SK-N-MC (cell line): ENCODE measurements around the gene MS4A6E.
"Not testable (repeated sequence)": the region's sequence is repeated elsewhere in the genome, so short reads cannot be mapped to it uniquely, and the experiment has no call there.

ENCODE experiments used
- EZH2 ChIP-seq: fragments of 200-600 bp; sonication (generic); IDR thresholded peaks from one replicate; pipeline ENCODE4 v1.6.1; 2017; ENCODE audit warnings: antibody characterized with exemption
- FOXP2 ChIP-seq: optimal IDR thresholded peaks from 2 replicates; pipeline ENCODE3; 2011; ENCODE audit warnings: mild to moderate bottlenecking, moderate library complexity; ENCODE audit not compliant: insufficient read depth; ENCODE audit errors: extremely low read length, control extremely low read depth
- POLR2AphosphoS5 ChIP-seq: IDR thresholded peaks from 2 replicates; pipeline ENCODE4 v1.6.1; 2012; ENCODE audit warnings: mild to moderate bottlenecking, low read depth, low read length, borderline replicate concordance

DNA sequence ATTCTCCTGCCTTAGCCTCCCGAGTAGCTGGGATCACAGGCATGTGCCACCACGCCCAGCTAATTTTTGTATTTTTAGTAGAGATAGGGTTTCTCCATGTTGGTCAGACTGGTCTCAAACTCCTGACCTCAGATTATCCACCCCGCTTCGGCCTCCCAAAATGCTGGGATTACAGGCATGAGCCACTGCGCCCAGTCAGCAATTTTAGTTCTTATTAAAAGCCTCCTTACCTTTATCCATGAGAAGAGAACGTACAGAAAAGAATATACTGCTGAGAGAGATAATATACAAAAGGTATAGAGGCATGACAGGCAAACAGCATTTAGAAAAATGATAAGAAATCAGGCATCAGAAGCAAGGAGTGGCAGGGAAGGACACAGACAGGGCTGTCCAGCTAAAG is 25.2 kb upstream of the MS4A6E start:
- TF ChIP-seq POLR2AphosphoS5, EZH2, FOXP2: not testable (repeated sequence)
